WTC11 (cell line): Measurements from ENCODE around the gene NRXN3.

Experiments used
- IRF2 ChIP-seq: sonication (generic); formaldehyde crosslinking; IDR thresholded peaks from 2 replicates; pipeline ENCODE4 v1.8.0; 2022; ENCODE audit warnings: low read depth, missing genetic modification reagents, borderline replicate concordance
- NFE2L1 ChIP-seq: sonication (generic); formaldehyde crosslinking; IDR thresholded peaks from 2 replicates; pipeline ENCODE4 v1.8.1; 2023; ENCODE audit warnings: missing genetic modification reagents
- ZBTB21 ChIP-seq: sonication (generic); formaldehyde crosslinking; IDR thresholded peaks from 2 replicates; pipeline ENCODE4 v1.8.1; 2023; ENCODE audit warnings: mild to moderate bottlenecking, missing genetic modification reagents, borderline replicate concordance
- ZNF232 ChIP-seq: sonication (generic); formaldehyde crosslinking; IDR thresholded peaks from 2 replicates; pipeline ENCODE4 v1.8.0; 2022; ENCODE audit warnings: mild to moderate bottlenecking, missing genetic modification reagents
- TF ChIP-seq, protein P1 (sequence below): fragments of 200-600 bp; IDR thresholded peaks from 2 replicates; pipeline ENCODE4 v1.8.0; 2022; ENCODE audit warnings: antibody characterized with exemption
- TF ChIP-seq, protein P2 (sequence below): sonication (generic); formaldehyde crosslinking; IDR thresholded peaks from 2 replicates; pipeline ENCODE4 v1.8.0; 2022; ENCODE audit warnings: mild to moderate bottlenecking, missing genetic modification reagents
- TF ChIP-seq, protein P3 (sequence below): sonication (generic); formaldehyde crosslinking; IDR thresholded peaks from 2 replicates; pipeline ENCODE4 v1.8.0; 2023; ENCODE audit warnings: missing genetic modification reagents, mild to moderate bottlenecking, borderline replicate concordance

GRCh38 chr14:79570648-79571047 is 1400.5 kb downstream of the NRXN3 start:
- TF ChIP-seq NFE2L1 (CRISPR knock-in tag) (no peak), ZNF232 (no peak), IRF2 (CRISPR knock-in tag) (no peak), ZBTB21 (CRISPR knock-in tag) (no peak)
- TF ChIP-seq, protein P1, sequence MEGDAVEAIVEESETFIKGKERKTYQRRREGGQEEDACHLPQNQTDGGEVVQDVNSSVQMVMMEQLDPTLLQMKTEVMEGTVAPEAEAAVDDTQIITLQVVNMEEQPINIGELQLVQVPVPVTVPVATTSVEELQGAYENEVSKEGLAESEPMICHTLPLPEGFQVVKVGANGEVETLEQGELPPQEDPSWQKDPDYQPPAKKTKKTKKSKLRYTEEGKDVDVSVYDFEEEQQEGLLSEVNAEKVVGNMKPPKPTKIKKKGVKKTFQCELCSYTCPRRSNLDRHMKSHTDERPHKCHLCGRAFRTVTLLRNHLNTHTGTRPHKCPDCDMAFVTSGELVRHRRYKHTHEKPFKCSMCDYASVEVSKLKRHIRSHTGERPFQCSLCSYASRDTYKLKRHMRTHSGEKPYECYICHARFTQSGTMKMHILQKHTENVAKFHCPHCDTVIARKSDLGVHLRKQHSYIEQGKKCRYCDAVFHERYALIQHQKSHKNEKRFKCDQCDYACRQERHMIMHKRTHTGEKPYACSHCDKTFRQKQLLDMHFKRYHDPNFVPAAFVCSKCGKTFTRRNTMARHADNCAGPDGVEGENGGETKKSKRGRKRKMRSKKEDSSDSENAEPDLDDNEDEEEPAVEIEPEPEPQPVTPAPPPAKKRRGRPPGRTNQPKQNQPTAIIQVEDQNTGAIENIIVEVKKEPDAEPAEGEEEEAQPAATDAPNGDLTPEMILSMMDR: no peak
- TF ChIP-seq, protein P2, sequence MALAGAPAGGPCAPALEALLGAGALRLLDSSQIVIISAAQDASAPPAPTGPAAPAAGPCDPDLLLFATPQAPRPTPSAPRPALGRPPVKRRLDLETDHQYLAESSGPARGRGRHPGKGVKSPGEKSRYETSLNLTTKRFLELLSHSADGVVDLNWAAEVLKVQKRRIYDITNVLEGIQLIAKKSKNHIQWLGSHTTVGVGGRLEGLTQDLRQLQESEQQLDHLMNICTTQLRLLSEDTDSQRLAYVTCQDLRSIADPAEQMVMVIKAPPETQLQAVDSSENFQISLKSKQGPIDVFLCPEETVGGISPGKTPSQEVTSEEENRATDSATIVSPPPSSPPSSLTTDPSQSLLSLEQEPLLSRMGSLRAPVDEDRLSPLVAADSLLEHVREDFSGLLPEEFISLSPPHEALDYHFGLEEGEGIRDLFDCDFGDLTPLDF (CRISPR knock-in tag): no peak
- TF ChIP-seq, protein P3, sequence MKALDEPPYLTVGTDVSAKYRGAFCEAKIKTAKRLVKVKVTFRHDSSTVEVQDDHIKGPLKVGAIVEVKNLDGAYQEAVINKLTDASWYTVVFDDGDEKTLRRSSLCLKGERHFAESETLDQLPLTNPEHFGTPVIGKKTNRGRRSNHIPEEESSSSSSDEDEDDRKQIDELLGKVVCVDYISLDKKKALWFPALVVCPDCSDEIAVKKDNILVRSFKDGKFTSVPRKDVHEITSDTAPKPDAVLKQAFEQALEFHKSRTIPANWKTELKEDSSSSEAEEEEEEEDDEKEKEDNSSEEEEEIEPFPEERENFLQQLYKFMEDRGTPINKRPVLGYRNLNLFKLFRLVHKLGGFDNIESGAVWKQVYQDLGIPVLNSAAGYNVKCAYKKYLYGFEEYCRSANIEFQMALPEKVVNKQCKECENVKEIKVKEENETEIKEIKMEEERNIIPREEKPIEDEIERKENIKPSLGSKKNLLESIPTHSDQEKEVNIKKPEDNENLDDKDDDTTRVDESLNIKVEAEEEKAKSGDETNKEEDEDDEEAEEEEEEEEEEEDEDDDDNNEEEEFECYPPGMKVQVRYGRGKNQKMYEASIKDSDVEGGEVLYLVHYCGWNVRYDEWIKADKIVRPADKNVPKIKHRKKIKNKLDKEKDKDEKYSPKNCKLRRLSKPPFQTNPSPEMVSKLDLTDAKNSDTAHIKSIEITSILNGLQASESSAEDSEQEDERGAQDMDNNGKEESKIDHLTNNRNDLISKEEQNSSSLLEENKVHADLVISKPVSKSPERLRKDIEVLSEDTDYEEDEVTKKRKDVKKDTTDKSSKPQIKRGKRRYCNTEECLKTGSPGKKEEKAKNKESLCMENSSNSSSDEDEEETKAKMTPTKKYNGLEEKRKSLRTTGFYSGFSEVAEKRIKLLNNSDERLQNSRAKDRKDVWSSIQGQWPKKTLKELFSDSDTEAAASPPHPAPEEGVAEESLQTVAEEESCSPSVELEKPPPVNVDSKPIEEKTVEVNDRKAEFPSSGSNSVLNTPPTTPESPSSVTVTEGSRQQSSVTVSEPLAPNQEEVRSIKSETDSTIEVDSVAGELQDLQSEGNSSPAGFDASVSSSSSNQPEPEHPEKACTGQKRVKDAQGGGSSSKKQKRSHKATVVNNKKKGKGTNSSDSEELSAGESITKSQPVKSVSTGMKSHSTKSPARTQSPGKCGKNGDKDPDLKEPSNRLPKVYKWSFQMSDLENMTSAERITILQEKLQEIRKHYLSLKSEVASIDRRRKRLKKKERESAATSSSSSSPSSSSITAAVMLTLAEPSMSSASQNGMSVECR (CRISPR knock-in tag): no peak
